IPS DF 19.7 (cell line): ENCODE results near the gene RTKN.
"Not testable (repeated sequence)": the region's sequence is repeated elsewhere in the genome, so short reads cannot be mapped to it uniquely, and the experiment has no call there.

Experiments used
- DNase-seq: peaks from one replicate; pipeline ENCODE4 v3.0.0-alpha.2; 2013; ENCODE audit warnings: low read depth, low spot score

The RTKN gene

GRCh38 chr2:74439373-74439772, 2.4 kb downstream of the RTKN start:
- no peak for DNase-seq

GRCh38 chr2:74438248-74438647, 3.5 kb downstream of the RTKN start:
- no peak for DNase-seq

- no peak for DNase-seq
These were observed 4.7 kb downstream of the RTKN start for GRCh38 chr2:74436848-74437695.

GRCh38 chr2:74436111-74436805, 5.5 kb downstream of the RTKN start:
- DNase-seq: no peak

- no peak for DNase-seq
These were observed 11.2 kb downstream of the RTKN start for GRCh38 chr2:74430502-74430901.

- no peak for DNase-seq
These were observed 12.0 kb downstream of the RTKN start for GRCh38 chr2:74429487-74430451.

- DNase-seq: no peak
These were observed 13.1 kb downstream of the RTKN start for GRCh38 chr2:74428675-74429074.

GRCh38 chr2:74427551-74427950, 14.2 kb downstream of the RTKN start:
- DNase-seq: no peak

GRCh38 chr2:74426181-74426758, 15.5 kb downstream of the RTKN start:
- no peak for DNase-seq

- no peak for DNase-seq
These were observed 16.2 kb downstream of the RTKN start for GRCh38 chr2:74425523-74425922.

- DNase-seq: no peak
These were observed 16.7 kb downstream of the RTKN start for GRCh38 chr2:74424995-74425406.

GRCh38 chr2:74424139-74424992, 17.4 kb downstream of the RTKN start:
- no peak for DNase-seq

GRCh38 chr2:74423231-74424095, 18.3 kb downstream of the RTKN start:
- DNase-seq: no peak

GRCh38 chr2:74421221-74421870, 20.4 kb downstream of the RTKN start, which contains the start of the genes C2orf81 and WDR54:
Gene C2orf81 (minus strand): TSS chr2:74421619. CDS start chr2:74421560, 59 bp downstream.
Gene WDR54 (plus strand): TSS chr2:74421730. CDS start chr2:74422154, 424 bp downstream.
- DNase-seq: no peak

GRCh38 chr2:74420443-74421103, 21.2 kb downstream of the RTKN start:
- not testable (repeated sequence) for DNase-seq

- DNase-seq: no peak
These were observed 21.7 kb downstream of the RTKN start for GRCh38 chr2:74420006-74420405.

- no peak for DNase-seq
These were observed 22.4 kb downstream of the RTKN start for GRCh38 chr2:74419345-74419744.

GRCh38 chr2:74418312-74418711, 23.4 kb downstream of the RTKN start:
- DNase-seq: no peak
